HG03103 (cell line): ENCODE data around the gene RB1.

Source experiments
- ATAC-seq: cut with Tn5 transposase; IDR thresholded peaks from one replicate; pipeline ENCODE4 v1.9.1; 2021; ENCODE audit warnings: low read depth; ENCODE audit not compliant: unreplicated experiment

The RB1 gene

DNA sequence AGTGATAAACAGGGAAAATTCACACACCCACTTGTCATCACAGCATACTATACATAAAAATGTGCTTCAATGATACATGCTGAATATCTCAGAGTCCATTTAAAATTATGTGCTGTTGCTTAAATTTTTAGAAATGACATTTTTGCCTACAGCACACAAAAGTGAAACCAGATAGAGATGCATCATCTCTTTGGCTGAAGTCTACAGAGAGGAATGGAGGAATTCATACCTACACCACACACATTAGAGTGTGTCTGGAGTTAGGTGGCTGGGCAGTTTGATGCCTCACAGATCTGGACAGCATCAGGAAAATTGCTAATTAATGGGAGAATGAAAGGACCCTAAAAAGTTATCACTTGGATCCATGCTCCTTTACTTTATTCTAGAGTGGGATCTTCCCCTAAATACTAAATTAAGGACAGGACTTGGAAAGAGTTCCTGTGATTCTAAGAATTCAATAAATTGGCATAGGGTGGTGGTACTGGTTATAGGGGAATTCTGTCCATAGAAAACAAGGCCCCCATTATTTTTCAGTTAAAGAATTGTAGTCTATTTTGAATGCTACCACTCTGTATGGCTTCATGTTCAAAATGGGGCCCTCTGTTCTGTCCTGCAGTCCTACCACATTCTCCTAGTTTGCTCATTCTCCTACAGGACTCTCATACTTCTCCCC, 188.0 kb downstream of the RB1 start:
- ATAC-seq, result no peak

DNA sequence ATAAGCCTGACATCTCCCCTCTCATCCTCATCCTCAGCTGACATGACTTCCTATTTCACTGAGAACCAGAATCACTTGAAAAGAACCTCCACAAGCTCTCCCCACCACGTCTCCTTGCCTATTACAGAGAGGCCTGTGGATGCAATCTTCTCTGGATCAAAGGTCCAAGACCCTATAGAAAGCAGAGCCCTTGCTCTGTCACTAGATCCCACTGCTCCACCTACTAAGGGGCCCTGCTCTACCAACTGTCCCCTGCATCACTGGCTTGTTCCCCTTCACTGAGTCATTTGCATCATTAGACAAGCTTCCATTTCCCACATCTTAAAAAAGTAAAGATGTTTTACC, 188.5 kb downstream of the RB1 start:
- peak; percentile 46 for ATAC-seq

DNA sequence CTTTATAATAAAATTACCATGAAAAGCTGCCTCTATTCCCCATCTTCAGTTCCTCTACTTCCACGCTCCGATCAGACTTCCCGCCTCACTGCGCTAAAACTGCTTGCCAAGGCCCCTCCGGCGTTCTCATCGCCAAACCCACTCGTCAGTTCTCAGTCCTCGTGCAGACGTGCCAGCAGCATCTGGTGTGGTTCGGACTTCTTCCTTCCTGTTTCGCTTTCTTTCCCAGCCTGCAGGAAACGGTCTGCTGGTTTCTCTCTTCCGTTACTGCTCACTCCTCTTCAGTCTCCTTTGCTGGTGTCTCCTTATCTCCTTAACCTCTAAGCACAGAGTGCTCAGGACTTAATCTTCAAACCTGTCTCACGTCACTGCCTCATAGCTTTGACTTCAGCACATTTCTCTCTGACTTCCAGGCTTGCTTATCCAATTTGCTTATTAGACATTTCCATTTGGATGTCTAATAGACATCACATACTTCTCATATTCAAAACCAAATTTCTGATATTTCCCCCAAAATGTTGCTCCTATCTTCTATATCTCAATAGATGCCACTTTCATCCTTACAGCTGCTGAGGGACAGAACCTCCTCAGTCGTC, 189.0 kb downstream of the RB1 start:
- peak; percentile 71 for ATAC-seq

GRCh38 chr13:48493066-48493765, 189.7 kb downstream of the RB1 start:
- no peak for ATAC-seq

DNA sequence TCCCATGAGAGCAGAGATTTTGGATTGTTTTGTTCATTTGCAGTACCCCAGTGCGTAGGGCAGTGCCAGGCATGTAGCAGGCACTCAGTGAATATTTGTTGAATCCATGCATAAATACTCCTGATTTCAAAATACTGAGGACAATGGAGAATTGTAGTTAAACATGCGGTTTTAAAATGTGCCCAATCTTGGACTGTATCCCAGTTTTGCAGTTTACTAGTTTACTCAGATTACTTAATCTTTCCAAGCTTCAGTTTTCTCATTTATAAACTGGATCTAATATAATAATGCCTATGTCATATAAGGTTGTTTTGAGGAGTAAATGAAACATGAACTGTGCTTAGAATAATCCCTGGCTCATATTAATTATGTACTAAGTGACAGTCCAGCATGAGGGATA, 190.3 kb downstream of the RB1 start:
- no peak for ATAC-seq

DNA sequence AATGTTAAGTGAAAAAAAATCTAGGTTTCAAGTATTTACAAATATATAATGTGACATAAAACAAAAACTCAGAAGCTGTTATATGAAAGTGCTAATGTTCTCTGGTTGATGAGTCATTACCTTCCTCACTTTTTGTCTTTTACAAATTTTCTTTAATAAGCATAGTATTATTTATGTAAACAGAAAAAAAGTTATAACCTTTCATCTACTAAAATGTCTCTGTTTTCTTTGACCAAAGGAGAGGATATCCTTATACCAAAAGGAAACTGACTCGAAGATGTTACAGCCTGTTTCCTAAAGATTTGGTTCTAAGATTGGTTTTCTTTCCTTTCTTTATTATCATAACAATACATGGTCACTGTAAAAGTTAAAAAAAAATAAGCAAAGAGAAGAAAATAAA, 191.3 kb downstream of the RB1 start:
- no peak for ATAC-seq

DNA sequence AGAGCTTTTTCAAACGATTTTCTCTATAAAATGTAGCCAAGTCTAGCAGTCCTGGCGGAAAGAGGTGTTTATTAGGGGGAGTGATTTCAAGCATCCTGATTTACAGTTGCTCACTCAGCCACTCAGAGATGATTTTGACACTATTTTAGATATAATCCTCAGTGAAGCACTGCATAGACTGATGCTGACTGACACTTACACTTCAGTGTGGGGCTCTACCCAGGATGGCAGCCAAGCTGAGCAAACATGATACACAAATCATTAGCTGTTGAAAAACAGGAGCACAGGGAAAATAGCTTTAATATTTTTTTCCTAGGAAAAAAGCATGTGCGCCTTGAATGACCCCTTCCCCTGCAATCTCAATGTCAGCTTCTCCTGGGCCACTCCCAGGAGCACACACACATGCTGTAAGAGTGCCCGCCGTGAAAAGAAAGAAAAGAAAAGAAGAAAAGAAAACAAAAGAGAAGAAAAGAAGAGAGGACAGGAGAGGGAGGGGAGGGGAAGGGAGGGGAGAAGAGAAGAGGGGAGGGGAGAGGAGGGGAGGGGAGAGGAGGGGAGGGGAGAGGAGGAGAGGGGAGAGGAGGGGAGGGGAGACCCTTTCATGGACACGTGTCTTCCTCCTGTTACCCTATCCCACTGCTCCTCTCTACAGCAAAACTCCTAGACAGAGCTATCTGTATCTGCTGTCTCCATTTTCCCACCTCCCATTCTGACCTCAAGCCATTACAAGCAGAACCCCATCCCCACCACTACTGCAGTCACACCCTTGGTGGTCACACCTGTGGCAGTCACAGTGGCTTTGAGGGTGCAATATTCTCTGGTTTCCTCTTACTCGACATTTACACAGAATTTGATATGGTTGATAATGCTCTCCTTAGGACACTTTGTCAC, 193.0 kb downstream of the RB1 start:
- ATAC-seq, result no peak

DNA sequence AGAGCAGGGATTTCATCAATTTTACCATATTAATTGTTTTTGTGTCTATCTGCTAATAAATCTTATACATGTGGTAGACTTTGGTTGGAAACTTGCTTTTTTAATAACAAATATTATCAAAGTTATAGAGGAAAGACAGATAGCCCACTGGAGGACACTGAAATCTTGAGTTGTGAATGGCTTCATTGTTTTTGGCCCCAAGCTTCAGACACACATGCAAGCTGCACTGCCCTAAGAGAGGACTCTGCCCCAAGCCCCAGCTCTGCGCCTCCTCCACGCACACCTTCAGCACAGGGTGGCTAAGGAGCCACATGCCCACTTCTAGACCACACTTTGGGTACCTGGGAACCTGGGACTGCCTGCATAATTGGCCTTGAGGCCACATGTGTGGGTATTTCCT, 194.1 kb downstream of the RB1 start:
- no peak for ATAC-seq

GRCh38 chr13:48500652-48501197, 197.2 kb downstream of the RB1 start:
- ATAC-seq, result peak; percentile 54

DNA sequence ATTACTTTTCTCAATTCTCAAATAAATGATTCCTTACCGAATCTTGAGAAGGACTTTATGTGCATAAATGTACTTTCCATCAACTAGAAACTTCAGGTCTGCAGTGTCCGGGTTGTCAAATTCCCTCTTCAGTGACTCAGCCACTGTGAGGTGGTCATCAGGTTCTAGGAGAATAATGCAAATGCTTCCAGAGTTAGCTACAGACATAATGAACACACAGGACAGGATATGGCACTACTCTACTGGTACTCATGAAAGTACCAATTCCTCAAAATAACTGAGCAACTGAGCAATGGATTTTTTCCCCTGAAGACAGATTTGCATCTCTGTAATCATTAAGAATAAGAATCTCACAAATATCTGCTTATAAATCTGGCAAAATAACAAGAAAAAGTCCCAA, 198.2 kb downstream of the RB1 start:
- ATAC-seq, result no peak

- no peak for ATAC-seq
These were observed 199.2 kb downstream of the RB1 start for GRCh38 chr13:48502601-48503319.

- ATAC-seq, result no peak
These were observed 201.1 kb downstream of the RB1 start for GRCh38 chr13:48504606-48505005.

DNA sequence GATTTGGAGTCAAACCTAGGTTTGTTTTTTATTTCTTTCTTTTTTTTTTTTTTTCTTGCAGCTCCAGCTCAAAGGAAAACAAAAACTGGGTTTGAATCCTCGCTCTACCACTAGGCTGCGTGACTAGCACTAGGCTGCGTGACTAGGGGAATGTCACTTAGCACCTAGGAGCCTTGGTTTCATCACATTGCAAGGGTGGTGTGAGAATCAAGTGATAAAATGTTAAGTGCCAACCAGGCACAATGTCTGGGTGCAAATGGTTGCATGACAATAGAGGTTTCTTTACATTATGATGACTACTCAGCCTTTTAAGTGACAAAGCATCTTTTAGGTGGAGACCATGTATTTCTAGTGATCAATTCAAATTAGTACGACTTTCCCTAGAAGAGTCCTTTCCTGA, 201.5 kb downstream of the RB1 start:
- no peak for ATAC-seq

DNA sequence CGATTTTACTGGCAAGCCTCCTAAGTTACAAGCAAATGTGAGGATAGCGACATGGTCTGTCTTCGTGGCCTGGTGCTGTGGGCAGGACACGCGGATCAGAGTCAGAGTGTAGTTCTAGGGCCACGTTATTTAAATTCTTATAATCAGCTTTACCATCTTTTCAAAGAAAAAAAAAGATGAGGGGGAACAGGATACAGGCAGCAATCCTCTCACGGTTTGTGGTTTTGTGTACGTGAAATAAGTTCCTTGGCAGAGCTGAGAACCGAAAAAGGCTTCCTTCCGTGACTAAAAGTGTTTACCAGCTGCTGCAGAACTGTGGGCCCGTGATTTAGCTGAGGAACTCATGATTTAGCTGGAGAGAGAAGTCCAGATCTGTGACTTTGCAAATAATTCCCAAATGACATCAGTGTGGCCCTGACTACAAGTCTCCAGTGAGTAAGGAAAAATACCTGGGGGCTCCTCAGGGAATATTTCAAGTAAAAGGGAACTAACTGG, 202.1 kb downstream of the RB1 start:
- peak; percentile 76 for ATAC-seq

GRCh38 chr13:48506092-48506701, 202.6 kb downstream of the RB1 start:
- peak; percentile 27 for ATAC-seq

GRCh38 chr13:48507021-48507420, 203.5 kb downstream of the RB1 start:
- no peak for ATAC-seq

DNA sequence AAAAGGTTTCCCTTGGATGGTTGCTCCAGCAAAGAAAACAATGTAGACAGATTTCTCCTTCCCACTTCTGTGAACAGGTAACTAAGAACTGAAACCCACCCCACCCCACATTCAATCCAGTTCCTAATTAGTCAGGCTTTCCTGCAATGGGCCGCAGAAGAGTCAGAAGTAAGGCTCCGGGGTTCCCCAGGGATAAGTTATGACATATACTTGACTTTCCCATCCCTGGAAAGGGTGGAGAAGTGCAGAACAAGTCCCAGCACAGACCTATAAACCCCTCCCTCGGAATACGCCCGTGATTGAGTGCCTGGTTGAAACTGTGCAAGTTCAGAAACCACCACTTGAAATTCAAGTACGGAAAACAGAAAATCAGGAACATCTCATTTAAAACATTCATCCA, 204.5 kb downstream of the RB1 start:
- no peak for ATAC-seq

GRCh38 chr13:48510698-48511097, 207.1 kb downstream of the RB1 start:
- ATAC-seq, result no peak

GRCh38 chr13:48511621-48512230, 208.2 kb downstream of the RB1 start:
- no peak for ATAC-seq
